Hepatic stellate cell (primary cell): ENCODE measurements around the gene TTC36.
"Not testable (repeated sequence)": the region's sequence is repeated elsewhere in the genome, so short reads cannot be mapped to it uniquely, and the experiment has no call there.

ENCODE experiments used
- DNase-seq: peaks from one replicate; pipeline ENCODE4 v3.0.0; 2011; ENCODE audit warnings: low spot score

The TTC36 gene

DNA sequence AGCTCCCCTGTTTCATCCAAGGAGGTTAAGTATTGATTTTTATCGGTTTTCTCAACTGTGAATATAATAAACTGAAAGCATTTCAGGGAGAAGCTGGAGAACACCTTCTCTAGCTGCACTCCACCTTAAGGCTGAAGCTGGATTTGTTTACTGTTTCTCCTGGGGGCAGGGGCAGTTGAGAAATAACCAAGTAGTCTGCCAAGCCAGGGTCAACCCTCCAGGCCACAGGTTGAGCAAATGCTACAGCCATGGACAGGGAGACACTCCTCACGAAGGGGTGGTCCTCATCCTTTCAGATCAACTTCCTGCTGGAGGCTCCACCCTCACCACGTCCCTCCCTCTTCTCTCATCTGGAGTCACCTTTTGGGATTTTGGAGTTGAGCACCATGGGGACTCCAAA, at the start of gene TTC36:
Gene TTC36 (plus strand): TSS at position 366 of the 400 bp plus-strand sequence. CDS start 21 bp downstream, at position 387.
- no peak for DNase-seq

GRCh38 chr11:118481238-118481637, 46.0 kb upstream of the TTC36 start:
- DNase-seq: not testable (repeated sequence)

DNA sequence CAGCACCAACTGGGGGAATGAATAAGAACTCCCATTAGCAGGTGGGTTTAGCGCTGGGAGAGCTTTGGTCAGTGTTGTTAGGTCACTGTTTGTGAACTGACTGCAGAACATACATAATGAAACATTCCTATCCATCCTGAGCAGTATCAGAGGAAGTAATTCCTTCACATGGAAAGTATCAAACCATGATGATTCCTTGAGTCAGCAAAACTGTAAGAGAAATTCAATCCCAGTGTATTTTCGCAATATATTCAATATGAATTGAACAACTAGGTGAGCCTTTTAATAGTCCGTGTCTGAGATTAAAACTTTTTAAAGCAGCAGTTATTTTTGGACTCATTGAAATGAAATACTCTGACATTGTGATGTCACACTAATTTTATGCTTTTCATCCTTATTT, 42.9 kb upstream of the TTC36 start:
- DNase-seq: no peak

DNA sequence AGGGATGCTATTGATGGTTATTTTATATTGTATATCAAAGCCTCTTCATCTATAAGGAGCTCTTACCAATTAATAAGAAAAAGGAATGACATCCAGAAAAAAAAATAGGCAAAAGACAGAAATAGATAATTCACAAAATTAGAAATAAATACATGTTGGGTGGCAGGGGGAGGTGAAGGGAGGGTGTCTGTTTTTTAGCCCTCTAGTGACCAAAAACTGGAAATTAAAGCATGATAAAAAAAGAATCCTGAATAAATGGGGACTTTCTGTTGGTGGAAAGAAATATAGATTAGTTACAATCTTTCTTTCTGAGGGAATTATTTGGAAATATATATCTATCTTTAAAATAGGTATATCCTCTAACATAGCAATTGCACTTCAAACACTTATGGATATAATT, 42.0 kb upstream of the TTC36 start:
- DNase-seq: peak; percentile 14

DNA sequence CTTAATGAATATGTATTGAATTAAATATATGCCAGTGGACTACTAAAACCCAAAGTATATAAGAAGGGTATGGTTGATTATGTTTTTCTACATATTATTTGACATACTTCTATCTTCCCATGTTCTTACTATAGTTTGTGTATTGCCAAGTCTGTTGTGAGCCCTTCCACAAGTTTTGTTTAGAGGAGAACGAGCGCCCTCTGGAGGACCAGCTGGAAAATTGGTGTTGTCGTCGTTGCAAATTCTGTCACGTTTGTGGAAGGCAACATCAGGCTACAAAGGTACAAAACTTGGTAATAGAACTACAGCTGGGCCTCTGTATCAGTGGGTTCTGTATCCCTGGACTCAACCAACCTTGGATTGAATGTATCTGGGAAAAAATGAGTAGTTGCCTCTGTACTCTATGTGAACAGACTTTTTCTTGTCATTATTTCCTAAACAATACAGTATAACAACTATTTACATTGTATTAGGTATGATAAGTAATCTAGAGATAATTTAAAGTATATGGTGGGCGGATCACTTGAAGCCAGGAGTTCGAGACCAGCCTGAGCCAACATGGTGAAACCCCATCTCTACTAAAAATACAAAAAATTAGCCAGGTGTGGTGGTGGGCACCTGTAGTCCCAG, 38.7 kb upstream of the TTC36 start:
- DNase-seq: peak; percentile 69

GRCh38 chr11:118491041-118491440, 36.2 kb upstream of the TTC36 start:
- no peak for DNase-seq

- DNase-seq: no peak
Observed at GRCh38 chr11:118497831-118498230, 29.4 kb upstream of the TTC36 start.

GRCh38 chr11:118503216-118503615, 24.1 kb upstream of the TTC36 start:
- DNase-seq: no peak

GRCh38 chr11:118511601-118512000, 15.7 kb upstream of the TTC36 start:
- DNase-seq: no peak

GRCh38 chr11:118514103-118514502, 13.2 kb upstream of the TTC36 start:
- DNase-seq: no peak

DNA sequence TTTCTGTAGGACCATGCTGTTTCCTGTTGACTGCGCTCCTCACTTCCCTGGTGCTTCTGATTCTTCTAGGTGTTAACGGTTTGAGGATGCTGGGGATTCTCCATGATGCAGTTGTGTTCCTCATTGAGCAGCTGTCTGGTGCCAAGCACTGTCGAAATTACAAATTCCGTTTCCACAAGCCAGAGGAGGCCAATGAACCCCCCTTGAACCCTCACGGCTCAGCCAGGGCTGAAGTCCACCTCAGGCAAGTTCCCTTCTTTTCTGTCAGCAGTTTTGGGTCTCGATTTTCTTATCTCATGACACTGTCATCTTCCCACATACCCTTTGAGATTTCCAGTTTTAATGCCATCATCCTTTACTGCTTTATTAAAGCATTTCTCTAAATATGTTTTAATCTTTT, 7.7 kb upstream of the TTC36 start:
- DNase-seq: no peak

GRCh38 chr11:118521892-118522311, 5.4 kb upstream of the TTC36 start:
- no peak for DNase-seq

GRCh38 chr11:118522571-118523072, 4.7 kb upstream of the TTC36 start:
- DNase-seq: peak; percentile 55

- no peak for DNase-seq
Observed at GRCh38 chr11:118524356-118524755, 2.9 kb upstream of the TTC36 start.

- DNase-seq: no peak
Observed at GRCh38 chr11:118524757-118525470, 2.4 kb upstream of the TTC36 start.

DNA sequence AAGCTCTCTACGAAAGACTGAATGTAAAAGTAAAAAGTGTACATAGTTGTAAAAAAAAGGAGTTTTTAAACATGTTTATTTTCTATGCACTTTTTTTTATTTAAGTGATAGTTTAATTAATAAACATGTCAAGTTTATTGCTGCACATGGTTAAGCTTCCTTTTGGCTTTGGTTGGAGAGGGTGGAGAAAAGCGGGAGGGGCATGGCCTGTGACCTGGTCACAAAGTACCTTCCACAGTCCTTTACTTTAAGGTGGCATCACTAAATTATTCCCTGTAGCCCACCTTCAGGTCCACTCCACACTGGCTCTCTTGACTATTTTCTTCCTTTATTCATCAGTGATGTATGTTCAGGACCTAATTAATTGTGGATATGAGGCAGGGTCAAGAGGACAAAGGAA, 586 bp upstream of the TTC36 start:
- no peak for DNase-seq

- no peak for DNase-seq
Observed at GRCh38 chr11:118528511-118528910, 1.2 kb downstream of the TTC36 start.

GRCh38 chr11:118529584-118530175, 2.4 kb downstream of the TTC36 start:
- DNase-seq: no peak

GRCh38 chr11:118530180-118530682, 3.0 kb downstream of the TTC36 start:
- no peak for DNase-seq

DNA sequence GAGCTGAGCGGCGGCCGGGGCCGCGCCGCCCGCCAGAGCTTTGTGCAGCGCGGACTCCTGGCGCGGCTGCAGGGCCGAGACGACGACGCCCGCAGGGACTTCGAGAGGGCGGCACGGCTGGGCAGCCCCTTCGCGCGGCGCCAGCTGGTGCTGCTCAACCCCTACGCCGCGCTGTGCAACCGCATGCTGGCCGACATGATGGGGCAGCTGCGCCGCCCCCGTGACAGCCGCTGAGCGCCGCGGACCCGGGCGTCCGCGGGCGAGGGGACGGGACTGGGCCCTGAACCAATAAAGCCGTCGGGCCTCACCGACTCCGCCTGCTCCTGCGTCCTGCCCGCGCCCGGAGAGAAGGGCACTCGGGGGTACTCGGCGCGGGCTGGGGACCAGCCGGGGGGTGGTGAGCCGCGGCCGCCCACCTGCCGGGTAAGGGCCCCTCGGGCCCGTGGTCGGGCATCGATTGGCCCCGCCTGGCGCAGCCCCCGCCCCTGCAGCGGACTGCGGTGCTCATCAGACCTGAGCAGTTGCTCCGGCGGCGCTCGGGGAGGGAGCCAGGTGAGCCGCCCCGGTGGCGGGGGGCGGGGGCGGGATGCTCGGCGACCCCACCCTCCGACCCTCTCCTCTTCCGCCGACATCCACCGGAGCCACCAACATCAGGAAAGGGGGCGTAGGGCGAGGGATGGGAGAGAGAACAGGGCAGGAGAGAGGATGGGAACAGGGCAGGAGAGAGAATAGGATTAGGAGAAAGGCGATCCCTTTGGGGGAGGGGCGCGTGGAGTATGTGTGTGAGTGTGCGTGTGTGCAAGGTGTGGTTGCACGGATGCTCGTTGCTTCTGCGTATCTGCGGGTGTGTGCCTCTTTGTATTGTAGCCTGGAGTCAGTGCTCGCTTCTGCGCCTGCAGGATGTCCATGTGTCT, 3.7 kb downstream of the TTC36 start, which contains the start of gene TMEM25:
Gene TMEM25 (plus strand): TSS at position 510 of the 914 bp plus-strand sequence. CDS start 610 bp downstream, outside the sequence.
- DNase-seq: peak; percentile 81

- DNase-seq: peak; percentile 53
Observed at GRCh38 chr11:118531597-118532084, 4.4 kb downstream of the TTC36 start.

- DNase-seq: no peak
Observed at GRCh38 chr11:118532091-118532490, 4.8 kb downstream of the TTC36 start.
